ENCODE results near the gene MACROD1. TPM values are rescaled to one million over a fixed set of nuclear protein-coding genes. Genes with fewer than 3 reads are reported as not detected.

Gene MACROD1
- total and polyA plus RNA-seq, 10 donors = 5.1 to 20.3 (median 7.8) TPM

DNA sequence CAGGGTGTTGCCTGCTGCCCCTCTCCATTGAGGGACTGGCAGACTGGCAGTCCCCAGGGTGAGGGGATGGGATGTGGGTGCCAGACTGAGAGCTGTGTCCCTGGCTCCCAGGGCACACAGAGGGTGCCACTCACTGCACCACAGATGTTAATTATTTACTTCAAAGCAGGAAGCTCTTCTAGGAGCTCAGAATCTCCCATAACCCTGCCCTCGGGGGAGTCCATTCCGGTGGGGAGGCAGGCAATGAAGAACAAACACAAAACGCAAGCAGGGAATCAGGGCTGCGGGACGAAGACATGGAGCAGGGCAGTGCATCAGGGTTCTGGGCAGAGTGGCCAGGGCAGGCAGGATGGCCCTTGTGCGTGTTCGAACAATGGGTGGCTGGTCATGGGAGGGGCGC, 154.5 kb downstream of the MACROD1 start:
- Histone ChIP-seq H3K9me3 (no peaks in the 10 kb centered on the region), H3K36me3 (no peaks in the 10 kb centered on the region), H3K27me3 (replicated peaks in 1 of 7) (peaks cover 0 to 31% (median 0%) of the 10 kb centered on the region in 7 donors), H3K4me1 (peaks cover 10 to 30% (median 21%) of the 10 kb centered on the region in 6 donors), H3K27ac (no peak overlapping the region), H3K4me3 (no peak overlapping the region)
- TF ChIP-seq POLR2A (IDR thresholded peaks at IDR 0.05) = no peak
- TF ChIP-seq, protein P1, sequence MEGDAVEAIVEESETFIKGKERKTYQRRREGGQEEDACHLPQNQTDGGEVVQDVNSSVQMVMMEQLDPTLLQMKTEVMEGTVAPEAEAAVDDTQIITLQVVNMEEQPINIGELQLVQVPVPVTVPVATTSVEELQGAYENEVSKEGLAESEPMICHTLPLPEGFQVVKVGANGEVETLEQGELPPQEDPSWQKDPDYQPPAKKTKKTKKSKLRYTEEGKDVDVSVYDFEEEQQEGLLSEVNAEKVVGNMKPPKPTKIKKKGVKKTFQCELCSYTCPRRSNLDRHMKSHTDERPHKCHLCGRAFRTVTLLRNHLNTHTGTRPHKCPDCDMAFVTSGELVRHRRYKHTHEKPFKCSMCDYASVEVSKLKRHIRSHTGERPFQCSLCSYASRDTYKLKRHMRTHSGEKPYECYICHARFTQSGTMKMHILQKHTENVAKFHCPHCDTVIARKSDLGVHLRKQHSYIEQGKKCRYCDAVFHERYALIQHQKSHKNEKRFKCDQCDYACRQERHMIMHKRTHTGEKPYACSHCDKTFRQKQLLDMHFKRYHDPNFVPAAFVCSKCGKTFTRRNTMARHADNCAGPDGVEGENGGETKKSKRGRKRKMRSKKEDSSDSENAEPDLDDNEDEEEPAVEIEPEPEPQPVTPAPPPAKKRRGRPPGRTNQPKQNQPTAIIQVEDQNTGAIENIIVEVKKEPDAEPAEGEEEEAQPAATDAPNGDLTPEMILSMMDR (IDR thresholded peaks at IDR 0.05 in 8 of 11, conservative IDR thresholded peaks at IDR 0.05 in 3 of 11) = no peak
- no peak for TF ChIP-seq POLR2AphosphoS5 (IDR thresholded peaks at IDR 0.05)
- intact Hi-C loops (cut with DNase I; ENCODE audit: low total_unique reads) = no loop called here
- DNase-seq = no peak
- WGBS, 5 donors = 93 to 98% (median 95%) methylated on average over 8 of the region's 8 CpGs

DNA sequence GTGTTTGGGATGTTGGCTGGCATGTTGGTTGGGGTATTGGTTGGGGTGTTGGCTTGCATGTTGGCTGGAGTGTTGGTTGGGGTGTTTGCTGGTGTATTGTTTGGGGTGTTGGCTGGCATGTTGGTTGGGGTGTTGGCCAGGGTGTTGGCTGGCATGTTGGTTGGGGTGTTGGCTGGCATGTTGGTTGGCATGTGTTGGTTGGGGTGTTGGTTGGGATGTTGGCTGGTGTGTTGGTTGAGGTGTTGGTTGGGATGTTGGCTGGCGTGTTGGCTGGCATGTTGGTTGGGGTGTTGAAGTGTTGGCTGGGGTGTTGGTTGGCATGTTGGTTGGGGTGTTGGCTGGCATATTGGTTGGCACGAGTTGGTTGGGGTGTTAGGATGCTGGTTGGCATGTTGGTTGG, 155.1 kb downstream of the MACROD1 start:
- TF ChIP-seq POLR2A (IDR thresholded peaks at IDR 0.05) (no peak), POLR2AphosphoS5 (IDR thresholded peaks at IDR 0.05) (no peak)
- TF ChIP-seq, protein P1 (IDR thresholded peaks at IDR 0.05 in 8 of 11, conservative IDR thresholded peaks at IDR 0.05 in 3 of 11) = no peak
- WGBS, 5 donors = 86 to 94% (median 92%) methylated on average over 2 of the region's 2 CpGs
- Histone ChIP-seq H3K9me3 (no peaks in the 10 kb centered on the region), H3K4me3 (no peak overlapping the region), H3K27me3 (replicated peaks in 1 of 7) (peaks cover 0 to 36% (median 0%) of the 10 kb centered on the region in 7 donors), H3K4me1 (peaks cover 12 to 36% (median 24%) of the 10 kb centered on the region in 6 donors), H3K36me3 (no peaks in the 10 kb centered on the region), H3K27ac (no peak overlapping the region)
- DNase-seq = no peak
- intact Hi-C loops (cut with DNase I; ENCODE audit: low total_unique reads) = no loop called here

DNA sequence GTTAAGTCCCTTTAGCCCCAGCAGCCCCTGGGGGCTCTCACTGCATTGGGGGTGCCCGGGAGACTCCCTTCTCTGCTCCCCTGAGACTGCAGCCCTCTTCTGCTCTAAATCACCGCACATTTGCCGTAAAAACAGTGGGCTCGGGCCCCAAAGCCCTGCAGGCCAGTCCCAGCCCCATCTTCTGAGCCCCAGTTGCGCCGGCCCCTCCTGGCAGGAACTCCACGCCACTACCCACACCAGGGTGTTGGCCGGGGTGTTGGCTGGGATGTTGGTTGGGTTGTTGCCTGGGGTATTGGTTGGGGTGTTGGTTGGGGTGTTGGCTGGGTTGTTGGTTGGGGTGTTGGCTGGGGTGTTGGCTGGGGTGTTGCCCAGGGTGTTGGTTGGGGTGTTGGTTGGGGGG, 156.2 kb downstream of the MACROD1 start:
- intact Hi-C loops (cut with DNase I; ENCODE audit: low total_unique reads) = no loop called here

DNA sequence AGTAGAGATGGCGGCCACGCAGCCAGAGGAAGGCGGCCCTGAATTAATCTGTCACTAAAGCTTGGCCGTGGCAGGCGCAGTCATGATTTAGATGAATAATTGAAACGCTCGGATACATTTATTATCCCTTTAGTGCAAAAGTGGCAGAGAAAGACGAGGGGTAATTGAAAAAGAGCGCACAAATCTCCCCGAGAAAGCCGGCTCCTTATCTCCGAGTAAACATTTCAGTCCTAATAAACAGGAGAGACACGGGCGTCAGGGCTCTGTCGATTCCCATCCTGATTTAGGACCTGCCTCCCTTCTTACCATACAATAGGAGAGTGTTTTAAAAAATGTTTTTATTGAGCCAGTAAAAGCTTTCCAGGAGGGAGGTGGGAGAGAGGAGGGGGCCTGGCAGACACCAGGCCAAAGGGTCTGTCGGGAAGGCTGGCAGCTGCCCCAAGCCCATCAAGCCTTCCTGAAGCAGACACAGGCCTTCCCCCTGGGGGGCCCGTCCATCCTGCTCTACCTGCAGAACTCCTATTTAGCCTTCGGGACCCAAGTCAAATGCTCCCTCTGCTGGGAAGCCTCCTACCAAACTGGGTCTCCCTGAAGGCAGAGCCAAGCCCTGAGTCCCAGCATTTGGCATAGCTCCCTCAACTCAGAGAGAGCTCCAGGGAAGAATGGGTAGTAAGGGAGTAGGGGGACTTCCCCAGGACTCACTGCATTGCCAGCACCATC, 156.8 kb downstream of the MACROD1 start:
- no peak for DNase-seq
- no peaks in the 10 kb centered on the region for H3K9me3 ChIP-seq
- no peak overlapping the region for H3K4me3 ChIP-seq
- H3K27ac ChIP-seq = peak overlapping the region in 1 of 8 donors; percentile 77
- no peaks in the 10 kb centered on the region for H3K36me3 ChIP-seq
- peaks cover 0 to 39% (median 0%) of the 10 kb centered on the region in 7 donors for H3K27me3 ChIP-seq (replicated peaks in 1 of 7)
- 92 to 95% (median 93%) methylated on average over 17 to 18 of the region's 18 CpGs for WGBS, 5 donors
- TF ChIP-seq, protein P1 (IDR thresholded peaks at IDR 0.05 in 8 of 11, conservative IDR thresholded peaks at IDR 0.05 in 3 of 11) = no peak
- peaks cover 16 to 53% (median 34%) of the 10 kb centered on the region in 6 donors for H3K4me1 ChIP-seq
- intact Hi-C loops (cut with DNase I; ENCODE audit: low total_unique reads) = no loop called here

More for the DNA sequence above, 156.2 kb downstream of the MACROD1 start:
- TF ChIP-seq, protein P1 (IDR thresholded peaks at IDR 0.05 in 8 of 11, conservative IDR thresholded peaks at IDR 0.05 in 3 of 11) = no peak
- TF ChIP-seq POLR2AphosphoS5 (IDR thresholded peaks at IDR 0.05) (no peak), POLR2A (IDR thresholded peaks at IDR 0.05) (no peak)
- Histone ChIP-seq H3K27ac (no peak overlapping the region), H3K9me3 (no peaks in the 10 kb centered on the region), H3K4me3 (no peak overlapping the region), H3K4me1 (peaks cover 12 to 46% (median 29%) of the 10 kb centered on the region in 6 donors), H3K36me3 (no peaks in the 10 kb centered on the region), H3K27me3 (replicated peaks in 1 of 7) (peaks cover 0 to 39% (median 0%) of the 10 kb centered on the region in 7 donors)
- DNase-seq = no peak
- WGBS, 5 donors = 92 to 98% (median 95%) methylated on average over 5 to 8 of the region's 8 CpGs

All from spleen (tissue), 11 donors.